Right atrium auricular region (tissue), 2 donors: ENCODE results near the gene STAT4. TPM values are rescaled to one million over a fixed set of nuclear protein-coding genes. Genes with fewer than 3 reads are reported as not detected.

Experiments used
- DNase-seq: peaks from one replicate; pipeline ENCODE4 v3.0.0-alpha.2; 2019; ENCODE audit warnings: low spot score
- H3K27ac ChIP-seq, 2 donors: fragments of 200-600 bp; sonication (generic); 1 replicate in 1 of 2; 2 replicates in 1 of 2; pipeline ENCODE4 v1.5.1; 2016 to 2019
- H3K27me3 ChIP-seq, 2 donors: fragments of 200-600 bp; sonication (generic); one replicate each; pipeline versions ENCODE4 v1.5.1 to v1.6.0; 2017 to 2019
- H3K36me3 ChIP-seq: fragments of 200-600 bp; sonication (generic); one replicate; pipeline ENCODE4 v1.5.1; 2016
- H3K4me1 ChIP-seq, 2 donors: fragments of 200-600 bp; sonication (generic); one replicate each; pipeline versions ENCODE4 v1.5.1 to v1.6.0; 2017 to 2019
- H3K4me3 ChIP-seq, 2 donors: fragments of 200-600 bp; sonication (generic); 1 replicate in 1 of 2; 2 replicates in 1 of 2; pipeline ENCODE4 v1.5.1; 2017 to 2019; ENCODE audit warnings: mild to moderate bottlenecking in 1 of 2, moderate library complexity in 1 of 2
- H3K9me3 ChIP-seq, 2 donors: fragments of 200-600 bp; sonication (generic); one replicate each; pipeline ENCODE4 v1.5.1; 2019
- total RNA-seq, 2 donors: library from RNA; depleted of rRNA; stranded (reverse); fragments of >200 nt; gene quantifications; one replicate each; pipeline ENCODE4 v1.1.0, GENCODE V29; 2016
- TF ChIP-seq, protein P1 (sequence below), 2 donors: fragments of 200-600 bp; sonication (generic); IDR thresholded peaks; one replicate each; pipeline ENCODE4 v1.5.1; 2019; ENCODE audit warnings: antibody characterized with exemption in 2 of 2

STAT4 gene
- total RNA-seq, 2 donors from 2014 or later: 15.2 to 27.3 TPM

DNA sequence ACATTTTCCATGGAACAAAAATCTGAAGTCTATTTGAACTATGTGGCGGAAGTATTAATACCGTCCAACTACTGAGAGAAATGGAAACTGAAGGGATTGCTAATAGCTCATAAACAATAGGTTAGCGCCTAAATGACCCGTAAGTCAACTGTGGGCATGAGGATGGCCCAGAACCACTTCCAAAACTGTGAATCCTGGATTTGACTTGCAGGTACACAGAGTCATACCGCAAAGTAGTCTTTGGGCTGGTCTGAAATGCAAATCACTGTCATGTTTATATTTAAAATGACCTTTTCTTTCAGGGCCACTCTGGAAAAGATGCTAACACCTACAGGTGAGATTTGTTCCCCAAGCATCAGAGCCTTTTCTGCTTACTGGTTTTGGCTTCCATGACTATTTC, 50.6 kb downstream of the STAT4 start:
- Histone ChIP-seq H3K36me3 (no peaks in the 10 kb centered on the region), H3K4me3 (no peak overlapping the region), H3K9me3 (no peaks in the 10 kb centered on the region), H3K27ac (no peak overlapping the region), H3K27me3 (no peaks in the 10 kb centered on the region), H3K4me1 (no peaks in the 10 kb centered on the region)
- TF ChIP-seq, protein P1, sequence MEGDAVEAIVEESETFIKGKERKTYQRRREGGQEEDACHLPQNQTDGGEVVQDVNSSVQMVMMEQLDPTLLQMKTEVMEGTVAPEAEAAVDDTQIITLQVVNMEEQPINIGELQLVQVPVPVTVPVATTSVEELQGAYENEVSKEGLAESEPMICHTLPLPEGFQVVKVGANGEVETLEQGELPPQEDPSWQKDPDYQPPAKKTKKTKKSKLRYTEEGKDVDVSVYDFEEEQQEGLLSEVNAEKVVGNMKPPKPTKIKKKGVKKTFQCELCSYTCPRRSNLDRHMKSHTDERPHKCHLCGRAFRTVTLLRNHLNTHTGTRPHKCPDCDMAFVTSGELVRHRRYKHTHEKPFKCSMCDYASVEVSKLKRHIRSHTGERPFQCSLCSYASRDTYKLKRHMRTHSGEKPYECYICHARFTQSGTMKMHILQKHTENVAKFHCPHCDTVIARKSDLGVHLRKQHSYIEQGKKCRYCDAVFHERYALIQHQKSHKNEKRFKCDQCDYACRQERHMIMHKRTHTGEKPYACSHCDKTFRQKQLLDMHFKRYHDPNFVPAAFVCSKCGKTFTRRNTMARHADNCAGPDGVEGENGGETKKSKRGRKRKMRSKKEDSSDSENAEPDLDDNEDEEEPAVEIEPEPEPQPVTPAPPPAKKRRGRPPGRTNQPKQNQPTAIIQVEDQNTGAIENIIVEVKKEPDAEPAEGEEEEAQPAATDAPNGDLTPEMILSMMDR (IDR thresholded peaks at IDR 0.05): no peak
- DNase-seq: no peak

DNA sequence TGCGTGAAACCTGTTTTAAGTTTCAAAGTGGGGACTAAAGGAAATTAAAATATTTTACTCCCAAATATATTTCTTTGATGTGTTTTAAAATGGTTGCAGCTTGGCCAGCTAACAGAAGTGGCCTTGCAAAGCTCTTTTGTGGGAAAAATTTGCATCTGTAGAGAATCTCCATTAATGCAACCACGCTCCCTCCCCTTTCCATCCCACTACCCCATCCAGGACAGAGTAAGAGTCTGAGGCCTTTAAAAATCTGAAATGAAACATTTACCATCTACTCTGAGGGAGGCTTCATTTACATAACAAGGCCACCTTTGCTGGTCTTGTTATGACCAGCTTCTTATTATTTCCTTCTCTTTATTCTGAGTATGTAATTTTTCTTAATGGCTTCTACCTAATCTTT, 63.5 kb downstream of the STAT4 start:
- TF ChIP-seq, protein P1 (IDR thresholded peaks at IDR 0.05): no peak
- no peaks in the 10 kb centered on the region for H3K4me1 ChIP-seq
- no peaks in the 10 kb centered on the region for H3K9me3 ChIP-seq
- H3K36me3 ChIP-seq: no peaks in the 10 kb centered on the region
- no peak for DNase-seq
- H3K27ac ChIP-seq: no peak overlapping the region
- H3K27me3 ChIP-seq: no peaks in the 10 kb centered on the region
- no peak overlapping the region for H3K4me3 ChIP-seq

DNA sequence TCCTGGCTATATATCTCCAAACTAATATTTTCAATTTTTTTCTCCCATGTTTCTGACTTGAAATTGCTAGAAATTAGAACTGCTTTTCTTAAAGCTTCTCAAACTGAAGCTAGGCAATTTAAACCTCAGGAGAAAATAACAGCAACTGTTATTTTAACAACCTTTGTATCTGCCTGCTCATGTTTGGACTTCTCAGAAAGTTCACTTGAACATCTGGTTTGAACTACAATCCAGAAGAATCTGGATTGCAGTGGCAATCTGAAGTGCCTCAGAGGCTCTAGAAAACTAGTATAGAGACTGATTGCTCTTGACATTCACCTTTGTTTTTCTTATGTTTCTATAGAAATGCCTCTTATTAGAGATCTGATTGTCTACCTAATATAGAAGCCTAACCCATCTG, 64.1 kb downstream of the STAT4 start:
- Histone ChIP-seq H3K36me3 (no peaks in the 10 kb centered on the region), H3K27ac (no peak overlapping the region), H3K4me3 (no peak overlapping the region), H3K9me3 (no peaks in the 10 kb centered on the region), H3K27me3 (no peaks in the 10 kb centered on the region), H3K4me1 (no peaks in the 10 kb centered on the region)
- DNase-seq: no peak
- TF ChIP-seq, protein P1 (IDR thresholded peaks at IDR 0.05): no peak

DNA sequence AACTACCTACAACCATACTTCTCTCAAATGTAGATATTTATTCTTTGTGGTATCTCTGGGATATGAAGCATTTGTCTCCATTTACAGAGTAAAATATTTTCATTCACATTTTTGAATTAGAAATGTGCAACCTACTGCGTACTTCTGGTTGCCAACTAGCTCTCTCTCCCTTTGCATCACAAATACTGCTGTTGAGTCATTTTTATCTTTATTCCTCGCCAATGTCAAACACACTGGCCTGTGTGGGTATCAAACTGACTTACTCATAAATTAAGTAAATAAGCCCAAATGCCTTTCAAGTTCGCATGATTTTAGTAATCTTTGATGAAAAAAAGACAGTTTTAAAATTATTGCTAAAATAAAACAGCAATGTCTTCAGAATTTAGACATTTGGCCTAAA, 67.3 kb downstream of the STAT4 start:
- DNase-seq: no peak
- Histone ChIP-seq H3K9me3 (no peaks in the 10 kb centered on the region), H3K4me3 (no peak overlapping the region), H3K27ac (no peak overlapping the region), H3K27me3 (no peaks in the 10 kb centered on the region), H3K36me3 (no peaks in the 10 kb centered on the region), H3K4me1 (no peaks in the 10 kb centered on the region)
- TF ChIP-seq, protein P1 (IDR thresholded peaks at IDR 0.05): no peak

DNA sequence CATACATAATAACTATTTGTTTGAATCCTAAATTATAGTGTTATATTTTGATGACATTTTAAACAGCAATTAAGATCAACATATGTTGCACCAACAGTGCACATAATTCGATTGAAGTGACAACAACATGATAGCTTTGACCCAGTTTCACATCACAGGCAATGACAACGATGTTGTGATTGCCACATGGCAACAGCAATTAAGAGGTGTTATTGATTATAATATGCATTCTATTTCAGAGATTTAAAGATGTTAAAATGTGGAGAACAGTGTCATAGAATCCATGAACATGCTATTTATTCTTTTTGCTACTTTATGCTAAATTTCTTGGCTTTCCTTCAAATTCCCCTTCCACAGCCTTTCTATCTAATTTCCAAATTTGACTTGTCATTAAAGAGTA, 68.5 kb downstream of the STAT4 start:
- H3K4me3 ChIP-seq: no peak overlapping the region
- no peaks in the 10 kb centered on the region for H3K36me3 ChIP-seq
- TF ChIP-seq, protein P1 (IDR thresholded peaks at IDR 0.05): no peak
- no peaks in the 10 kb centered on the region for H3K4me1 ChIP-seq
- no peaks in the 10 kb centered on the region for H3K9me3 ChIP-seq
- H3K27me3 ChIP-seq: no peaks in the 10 kb centered on the region
- H3K27ac ChIP-seq: no peak overlapping the region
- no peak for DNase-seq

DNA sequence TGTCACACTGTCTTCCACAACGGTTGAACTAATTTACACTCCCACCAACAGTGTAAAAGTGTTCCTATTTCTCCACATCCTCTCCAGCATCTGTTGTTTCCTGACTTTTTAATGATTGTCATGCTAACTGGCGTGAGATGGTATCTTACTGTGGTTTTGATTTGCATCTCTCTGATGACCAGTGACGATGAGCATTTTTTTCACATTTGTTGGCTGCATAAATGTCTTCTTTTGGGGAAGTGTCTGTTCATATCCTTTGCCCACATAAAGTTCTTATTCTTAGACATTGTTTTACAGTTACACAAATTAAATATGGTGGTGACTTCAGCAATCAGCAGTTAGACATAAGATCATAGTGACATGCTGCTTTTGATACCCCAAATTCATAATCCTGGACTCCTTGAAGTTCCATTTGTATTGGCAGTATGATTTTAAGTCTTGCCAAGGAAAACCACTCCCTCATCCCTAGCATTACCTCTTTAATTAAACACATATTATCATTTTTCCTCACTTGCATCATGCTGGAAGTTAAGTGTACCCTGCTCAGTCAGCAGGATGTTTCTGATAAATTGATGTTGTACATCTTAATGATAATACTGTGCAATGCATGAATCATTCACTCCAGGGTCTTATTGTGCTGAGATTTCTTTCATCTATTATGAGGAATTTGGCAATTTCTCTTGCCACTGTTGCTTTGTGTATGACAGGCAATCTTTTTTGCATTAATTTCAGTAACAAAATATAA, 69.2 kb downstream of the STAT4 start:
- Histone ChIP-seq H3K27me3 (no peaks in the 10 kb centered on the region), H3K4me3 (no peak overlapping the region), H3K36me3 (no peaks in the 10 kb centered on the region), H3K27ac (no peak overlapping the region), H3K4me1 (no peaks in the 10 kb centered on the region), H3K9me3 (no peaks in the 10 kb centered on the region)
- DNase-seq: no peak
- TF ChIP-seq, protein P1 (IDR thresholded peaks at IDR 0.05): no peak
